HG02852 (cell line): ENCODE results near the gene MEMO1.
"Not testable (repeated sequence)": the region's sequence is repeated elsewhere in the genome, so short reads cannot be mapped to it uniquely, and the experiment has no call there.

ENCODE experiments used
- ATAC-seq: cut with Tn5 transposase; IDR thresholded peaks from one replicate; pipeline ENCODE4 v1.9.1; 2021; ENCODE audit warnings: mild to moderate bottlenecking, moderate library complexity; ENCODE audit not compliant: unreplicated experiment

MEMO1 gene

GRCh38 chr2:31958140-31958717 is 52.6 kb downstream of the MEMO1 start:
- ATAC-seq, result no peak

- no peak for ATAC-seq
Observed at GRCh38 chr2:31957354-31958139, 53.3 kb downstream of the MEMO1 start.

GRCh38 chr2:31956934-31957333 is 53.9 kb downstream of the MEMO1 start:
- not testable (repeated sequence) for ATAC-seq

GRCh38 chr2:31956312-31956711 is 54.5 kb downstream of the MEMO1 start:
- ATAC-seq, result no peak

- ATAC-seq, result not testable (repeated sequence)
Observed at GRCh38 chr2:31953095-31953494, 57.7 kb downstream of the MEMO1 start.

GRCh38 chr2:31950946-31951562 is 59.8 kb downstream of the MEMO1 start:
- ATAC-seq, result no peak

GRCh38 chr2:31947871-31948270 is 62.9 kb downstream of the MEMO1 start:
- no peak for ATAC-seq

GRCh38 chr2:31946838-31947237 is 64.0 kb downstream of the MEMO1 start:
- ATAC-seq, result no peak

GRCh38 chr2:31945572-31945935 is 65.3 kb downstream of the MEMO1 start:
- no peak for ATAC-seq

- no peak for ATAC-seq
Observed at GRCh38 chr2:31944828-31945571, 65.8 kb downstream of the MEMO1 start.

GRCh38 chr2:31943636-31944225 is 67.1 kb downstream of the MEMO1 start:
- ATAC-seq, result no peak

- no peak for ATAC-seq
Observed at GRCh38 chr2:31940920-31941319, 69.9 kb downstream of the MEMO1 start.

- ATAC-seq, result no peak
Observed at GRCh38 chr2:31937741-31938140, 73.1 kb downstream of the MEMO1 start.

GRCh38 chr2:31935370-31935769 is 75.4 kb downstream of the MEMO1 start:
- ATAC-seq, result no peak

- no peak for ATAC-seq
Observed at GRCh38 chr2:31933066-31933465, 77.7 kb downstream of the MEMO1 start.

GRCh38 chr2:31932589-31932988 is 78.2 kb downstream of the MEMO1 start:
- no peak for ATAC-seq

GRCh38 chr2:31931916-31932315 is 78.9 kb downstream of the MEMO1 start:
- no peak for ATAC-seq

- no peak for ATAC-seq
Observed at GRCh38 chr2:31925517-31925916, 85.3 kb downstream of the MEMO1 start.

GRCh38 chr2:31923662-31924061 is 87.1 kb downstream of the MEMO1 start:
- ATAC-seq, result no peak

GRCh38 chr2:31922542-31923408 is 88.0 kb downstream of the MEMO1 start:
- no peak for ATAC-seq
